GM21390 (cell line): Measurements from ENCODE around the gene GGA2.
"Not testable (repeated sequence)": the region's sequence is repeated elsewhere in the genome, so short reads cannot be mapped to it uniquely, and the experiment has no call there.

Experiments
- ATAC-seq: cut with Tn5 transposase; IDR thresholded peaks from one replicate; pipeline ENCODE4 v1.9.1; 2021; ENCODE audit not compliant: unreplicated experiment

GGA2 gene

DNA sequence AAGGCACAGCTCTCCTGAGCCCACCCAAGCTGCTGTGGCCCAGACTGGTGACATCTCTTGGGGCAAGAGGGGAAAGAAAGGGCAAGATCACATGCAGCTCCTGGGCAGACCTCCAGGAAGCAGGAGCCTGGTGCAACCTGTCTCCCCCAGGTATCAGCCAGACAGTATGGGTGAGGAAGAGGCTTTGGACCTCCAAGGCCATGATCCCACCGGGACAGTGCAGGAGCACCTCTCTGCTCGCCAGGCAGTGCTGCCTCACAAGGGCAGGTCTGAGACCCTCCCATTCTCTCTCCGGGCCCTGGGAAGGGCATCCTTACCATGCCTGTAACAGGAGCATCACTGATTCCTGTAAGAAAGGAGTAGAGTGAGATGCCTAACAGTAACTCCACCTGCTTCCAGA, 31.7 kb downstream of the GGA2 start:
- no peak for ATAC-seq

DNA sequence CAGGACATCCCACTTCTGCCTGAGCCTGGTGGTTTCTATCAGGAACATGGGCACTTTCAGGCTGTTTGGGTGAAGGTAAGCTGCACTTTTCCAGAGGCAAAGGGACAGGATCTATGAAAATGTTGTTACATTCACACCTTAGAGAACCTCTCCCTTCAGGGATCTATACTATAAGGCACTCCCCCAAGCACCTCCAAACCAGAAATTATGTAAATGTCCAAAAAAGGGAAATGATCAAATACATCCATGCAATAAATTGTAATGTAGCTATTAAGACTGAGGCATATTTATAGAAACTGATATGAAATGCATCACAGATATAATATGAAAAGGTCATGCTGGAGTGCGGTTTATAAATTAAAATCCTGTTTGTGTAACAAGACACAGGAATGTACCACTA, 34.0 kb downstream of the GGA2 start:
- ATAC-seq = no peak

- ATAC-seq = no peak
Measured at GRCh38 chr16:23469814-23470213, 40.5 kb downstream of the GGA2 start.

DNA sequence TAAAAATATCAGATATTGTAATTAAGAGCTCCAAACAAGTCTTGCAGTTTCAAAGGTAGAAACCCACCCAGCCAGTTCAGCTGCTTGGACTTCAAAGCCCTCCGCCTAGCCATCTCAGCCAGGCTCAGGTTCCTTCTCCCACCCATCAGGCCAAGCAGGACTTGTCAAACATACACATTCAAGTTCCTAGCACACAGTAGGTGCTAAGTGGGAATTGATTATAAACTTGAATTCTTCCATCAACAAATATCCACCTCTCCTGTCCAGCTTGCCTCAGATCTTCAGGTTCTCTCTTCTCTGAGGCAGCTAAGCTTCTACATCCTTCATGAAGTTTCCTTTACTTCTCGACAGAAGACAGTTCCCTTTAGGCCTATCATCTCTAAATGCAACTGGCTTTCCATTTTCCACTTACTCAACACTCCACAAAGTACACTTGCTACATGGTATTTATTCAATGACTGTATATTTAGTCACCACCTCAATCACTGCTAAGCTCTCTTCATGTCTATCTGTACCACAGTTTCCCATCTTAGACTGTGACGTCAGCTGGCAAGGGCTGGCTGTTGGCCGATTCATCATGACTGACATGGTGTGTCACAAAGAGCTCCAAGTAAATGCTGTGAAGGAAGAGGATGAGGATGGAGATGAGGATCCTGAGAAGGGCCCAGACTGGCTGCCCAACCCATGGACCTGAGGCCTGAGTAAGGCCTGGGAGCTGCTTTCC, 44.0 kb downstream of the GGA2 start:
- no peak for ATAC-seq

DNA sequence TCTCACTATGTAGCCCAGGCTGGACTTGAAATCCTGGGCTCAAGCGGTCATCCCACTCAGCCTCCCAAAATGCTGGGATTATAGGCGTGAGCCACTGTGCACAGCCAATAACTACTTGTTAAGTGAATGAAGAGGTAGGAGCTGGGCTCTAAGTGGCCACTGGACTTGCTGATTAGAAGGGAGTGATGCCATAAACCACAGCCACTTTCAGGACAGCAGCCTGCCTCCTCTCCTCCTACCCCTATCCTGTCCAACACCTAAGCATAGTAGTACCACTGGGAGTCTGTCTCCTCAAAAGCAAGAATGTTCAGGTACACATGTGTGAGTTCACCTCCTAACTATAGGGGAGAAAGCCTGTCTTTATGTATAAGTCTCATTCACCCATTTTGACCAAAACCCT, 45.1 kb downstream of the GGA2 start:
- no peak for ATAC-seq

DNA sequence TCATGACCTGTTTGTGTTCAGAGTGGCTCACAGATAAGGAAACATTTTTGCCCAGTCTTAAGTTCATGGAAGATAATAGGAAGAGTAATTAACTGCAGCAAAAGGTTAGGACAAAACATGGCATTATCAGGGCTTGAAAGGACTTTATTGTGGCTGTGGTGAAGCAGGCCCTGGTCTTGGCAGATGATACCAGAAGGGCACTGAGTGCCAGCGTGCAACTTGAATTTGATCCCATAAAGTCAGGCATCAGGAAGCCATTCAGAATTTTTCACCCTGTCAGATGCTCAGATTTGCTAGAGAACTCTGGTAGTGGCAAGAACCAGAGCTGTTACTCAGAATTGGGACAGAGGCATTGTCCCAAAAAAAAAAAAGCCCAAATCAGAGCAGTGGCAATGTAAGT, 46.1 kb downstream of the GGA2 start:
- ATAC-seq = no peak

DNA sequence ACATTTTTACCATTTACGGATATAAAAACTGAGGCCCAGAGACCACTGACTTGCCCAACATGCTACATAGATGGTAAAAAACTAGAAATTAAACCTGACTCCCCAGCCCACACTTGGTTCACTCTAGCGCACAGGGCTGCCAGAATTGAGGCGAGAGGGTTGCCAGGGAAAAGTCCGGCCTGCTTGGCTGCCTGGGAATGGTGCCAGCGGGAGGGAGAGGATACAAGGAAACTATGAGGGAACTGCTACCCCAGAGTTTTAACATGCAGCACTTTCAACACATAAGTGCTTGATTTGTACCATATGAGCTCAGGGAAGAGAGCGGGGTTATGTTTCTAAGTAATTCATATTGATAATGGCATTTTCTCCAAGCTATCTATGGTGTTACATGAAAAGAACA, 47.3 kb downstream of the GGA2 start:
- ATAC-seq = not testable (repeated sequence)

DNA sequence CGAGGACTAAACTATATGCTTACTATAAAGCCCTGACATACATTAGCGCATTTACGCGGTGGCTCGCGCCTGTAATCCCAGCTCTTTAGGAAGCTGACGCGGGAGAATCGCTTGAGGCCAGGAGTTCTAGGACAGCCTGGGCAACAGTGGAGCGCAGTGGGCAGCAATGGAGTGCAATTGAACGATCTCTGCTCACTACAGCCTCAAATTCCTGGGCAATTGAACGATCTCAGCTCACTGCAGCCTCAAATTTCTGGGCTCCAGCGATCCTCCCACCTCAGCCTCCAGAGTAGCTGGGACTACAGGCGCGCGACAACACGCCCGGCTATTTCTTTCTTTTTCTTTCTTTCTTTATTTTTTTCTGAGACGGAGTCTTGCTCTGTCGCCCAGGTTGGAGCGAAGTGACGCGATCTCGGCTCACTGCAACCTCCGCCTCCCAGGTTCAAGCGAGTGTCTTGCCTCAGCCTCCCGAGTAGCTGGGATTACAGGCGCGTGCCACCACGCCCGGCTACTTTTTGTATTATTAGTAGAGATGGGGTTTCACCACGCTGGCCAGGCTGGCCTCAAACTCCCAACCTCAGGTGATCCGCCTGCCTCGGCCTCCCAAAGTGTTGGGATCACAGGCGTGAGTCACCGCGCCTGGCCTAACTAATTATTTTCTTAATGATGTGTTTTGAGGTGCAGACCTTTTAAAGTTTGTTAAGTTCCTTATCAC, 56.8 kb downstream of the GGA2 start:
- no peak for ATAC-seq

DNA sequence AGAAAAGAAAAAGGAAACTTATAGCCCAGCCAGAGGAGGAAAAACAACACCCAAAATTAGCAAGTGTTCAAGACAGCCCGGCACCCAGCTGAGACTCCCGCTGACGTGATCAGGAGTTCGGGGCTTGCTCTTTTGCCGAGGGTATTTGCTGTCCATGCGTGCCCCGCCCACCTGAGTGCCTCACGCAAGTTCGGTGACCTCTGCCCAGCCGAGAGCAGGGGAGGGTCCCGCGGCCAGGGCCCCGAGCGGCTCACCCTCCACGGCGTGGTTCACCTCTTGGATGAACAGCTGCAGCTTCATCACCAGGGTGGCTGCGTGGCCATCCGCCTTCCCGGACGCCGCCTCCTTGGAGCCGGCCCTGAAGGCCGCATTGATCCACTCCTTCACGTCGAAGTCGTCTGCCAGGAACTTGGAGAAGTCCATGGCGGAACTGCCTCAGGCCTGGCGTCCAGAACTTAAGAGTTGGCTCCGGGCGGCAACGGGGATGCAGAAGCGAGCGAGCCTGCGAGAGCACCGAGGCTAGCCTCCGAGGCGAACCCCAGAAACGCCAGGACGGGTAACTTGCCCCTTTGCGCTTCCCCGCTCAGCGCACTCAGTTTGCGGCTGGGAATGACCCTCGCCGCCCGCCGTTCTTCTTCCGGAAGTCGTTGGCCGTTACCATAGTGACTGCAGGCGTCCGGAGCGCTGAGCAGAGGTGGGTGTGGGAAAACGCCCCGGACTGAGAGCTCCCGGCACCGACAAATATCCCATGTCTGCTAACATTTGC, 57.5 kb downstream of the GGA2 start, which contains the start of gene COG7:
Gene COG7, minus strand, starts transcription at position 618 of the 766 bp plus-strand sequence. Its CDS starts 195 bp downstream, at position 423.
- ATAC-seq = peak; percentile 83

DNA sequence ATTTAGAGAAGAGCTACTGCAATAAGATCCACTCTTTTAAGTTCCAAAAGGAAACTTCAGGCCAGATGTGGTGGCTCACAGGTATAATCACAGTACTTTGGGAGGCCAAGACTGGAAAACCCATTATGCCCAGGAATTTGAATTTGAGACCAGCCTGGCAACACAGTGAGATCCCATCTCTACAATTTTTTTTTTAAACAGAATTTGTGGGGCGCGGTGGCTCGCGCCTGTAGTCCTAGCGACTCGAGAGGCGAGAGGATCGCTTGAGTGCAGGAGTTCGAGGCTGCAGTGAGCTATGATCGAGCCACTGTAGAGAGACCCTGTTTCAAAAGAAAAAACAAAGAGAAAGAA, 58.1 kb downstream of the GGA2 start:
- no peak for ATAC-seq

DNA sequence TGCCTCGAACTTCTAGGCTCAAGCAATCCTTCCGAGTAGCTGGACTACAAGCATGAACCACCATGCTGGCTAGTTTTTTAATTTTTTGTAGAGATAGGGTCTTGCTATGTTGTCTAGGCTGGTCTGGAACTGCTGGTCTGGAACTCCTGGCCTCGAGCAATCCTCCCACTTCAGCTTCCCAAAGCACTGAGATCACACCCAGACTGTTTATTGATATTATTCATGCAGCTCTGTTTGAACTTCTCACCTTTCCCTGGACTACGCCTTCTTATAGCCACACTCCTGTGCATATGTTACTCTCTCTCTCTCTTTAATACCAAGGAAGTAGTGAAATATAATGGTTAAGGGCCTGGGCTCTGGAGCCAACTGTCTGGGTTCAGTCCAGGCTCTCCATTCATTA, 61.9 kb downstream of the GGA2 start:
- ATAC-seq = no peak

DNA sequence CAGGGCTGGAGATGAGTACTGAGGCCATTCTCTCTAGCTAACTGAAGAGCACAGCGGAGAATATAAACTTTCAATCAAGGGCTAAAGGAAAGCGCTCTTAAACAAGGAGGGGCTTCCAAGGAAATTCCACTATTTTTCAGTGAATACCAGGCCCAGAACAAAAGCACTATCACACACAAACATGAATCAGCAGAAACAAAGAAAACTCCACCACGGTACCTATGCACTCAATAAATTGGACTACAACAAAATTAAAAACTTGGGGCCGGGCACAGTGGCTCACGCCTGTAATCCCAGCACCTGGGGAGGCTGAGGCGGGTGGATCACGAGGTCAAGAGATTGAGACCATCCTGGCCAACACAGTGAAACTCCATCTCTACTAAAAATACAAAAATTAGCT, 72.8 kb downstream of the GGA2 start:
- not testable (repeated sequence) for ATAC-seq

- ATAC-seq = no peak
Measured at GRCh38 chr16:23436951-23437350, 73.3 kb downstream of the GGA2 start.

- ATAC-seq = no peak
Measured at GRCh38 chr16:23435500-23435899, 74.8 kb downstream of the GGA2 start.

GRCh38 chr16:23434380-23434779, 75.9 kb downstream of the GGA2 start:
- ATAC-seq = no peak

DNA sequence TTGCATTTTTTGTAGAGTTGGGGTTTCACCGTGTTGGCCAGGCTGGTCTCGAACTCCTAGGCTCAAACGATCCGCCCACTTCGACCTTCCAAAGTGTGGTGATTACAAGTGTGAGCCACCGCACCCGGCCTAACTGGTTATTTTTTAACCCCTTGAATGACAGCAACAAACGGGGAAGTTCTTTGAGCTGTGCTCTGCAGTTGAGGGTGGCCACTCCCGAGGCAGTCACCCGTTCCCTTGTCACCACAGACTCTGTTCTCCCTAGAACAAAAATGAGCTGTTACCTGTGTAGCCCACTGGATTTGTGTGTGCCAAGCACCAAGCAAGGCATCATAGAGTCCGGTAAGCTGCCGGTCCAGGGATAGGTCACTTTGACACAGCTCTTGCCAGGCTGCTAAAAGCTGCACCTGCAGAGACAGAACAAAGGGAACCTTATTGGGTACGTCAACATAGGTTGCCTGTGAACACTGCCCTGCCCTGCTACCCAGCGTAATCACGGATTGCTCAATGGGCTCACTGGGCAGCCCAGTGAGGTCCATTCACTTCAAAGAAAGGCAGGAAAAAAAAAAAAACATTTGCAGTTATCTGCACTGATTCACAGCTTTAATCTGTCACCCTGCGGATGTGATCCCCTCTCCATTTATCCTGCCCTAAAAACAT, 76.9 kb downstream of the GGA2 start:
- ATAC-seq = no peak

DNA sequence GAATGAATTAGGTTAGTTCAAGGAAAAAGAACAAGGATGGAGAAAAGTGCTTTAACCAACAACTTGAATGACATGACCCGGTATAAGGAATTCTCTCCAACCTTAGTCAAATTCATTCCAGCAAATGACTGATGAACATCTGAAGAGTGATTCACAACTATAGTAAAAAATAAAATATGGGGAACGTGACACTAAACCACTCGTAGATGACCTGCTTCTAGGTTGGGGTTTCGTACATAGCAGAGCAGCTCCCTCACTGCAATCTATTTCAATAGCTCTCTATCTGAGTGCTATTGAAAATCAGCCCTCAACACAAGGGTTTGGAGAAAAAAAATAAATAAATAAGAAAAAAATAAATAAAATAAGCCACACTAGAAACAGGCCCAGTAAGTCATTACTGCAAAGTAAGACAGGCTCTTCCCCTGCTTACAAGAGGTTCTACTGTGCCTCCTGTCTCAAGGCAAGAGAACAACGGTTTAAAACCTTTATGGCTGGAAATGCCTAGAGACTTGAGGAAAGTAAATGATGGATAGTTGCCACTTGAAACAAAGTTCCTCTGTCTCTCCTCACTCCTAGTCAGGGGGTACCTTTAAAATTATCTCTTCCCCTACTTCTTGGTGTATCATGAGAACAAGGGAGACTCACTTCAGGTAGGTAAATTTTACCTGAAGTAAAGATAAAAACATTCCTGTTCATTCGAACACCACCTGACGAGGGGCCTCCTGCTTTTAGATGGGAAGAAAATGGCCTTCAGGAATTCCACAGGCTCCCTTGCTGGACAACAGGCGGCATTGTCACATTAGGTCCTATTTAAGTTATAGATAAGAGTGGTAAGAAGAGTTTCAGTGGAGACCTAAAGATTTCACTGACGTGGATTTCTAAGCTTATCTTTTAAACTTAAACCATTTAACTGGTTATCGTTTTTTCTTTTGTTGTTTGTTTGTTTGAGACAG, 77.8 kb downstream of the GGA2 start:
- ATAC-seq = no peak

- ATAC-seq = no peak
Measured at GRCh38 chr16:23428351-23428750, 81.9 kb downstream of the GGA2 start.

- ATAC-seq = no peak
Measured at GRCh38 chr16:23424292-23424958, 85.9 kb downstream of the GGA2 start.
